GM10248 (cell line): ENCODE results near the gene NRG2.

Source experiments
- CTCF ChIA-PET: fragments of 300-600 bp; sonication (Branson Sonifier 250); formaldehyde crosslinking; extraction: SDS; loops from one replicate; lab custom pipeline; 2021; ENCODE audit warnings: antibody characterized with exemption; lab: Yijun Ruan, JAX
- POLR2A ChIA-PET: fragments of 350-650 bp; sonication (Branson Sonifier 250); formaldehyde crosslinking; extraction: SDS; loops from one replicate; lab custom pipeline; 2020; ENCODE audit warnings: antibody characterized with exemption; lab: Yijun Ruan, JAX
- DNase-seq: peaks from one replicate; pipeline ENCODE4 v3.0.0; 2012; ENCODE audit errors: extremely low spot score
- TF ChIP-seq, protein P1 (sequence below): IDR thresholded peaks from 2 replicates; pipeline ENCODE4 v1.5.1; 2012; ENCODE audit warnings: mild to moderate bottlenecking, low read depth; ENCODE audit errors: extremely low read depth, missing control alignments, control extremely low read depth

Gene NRG2

DNA sequence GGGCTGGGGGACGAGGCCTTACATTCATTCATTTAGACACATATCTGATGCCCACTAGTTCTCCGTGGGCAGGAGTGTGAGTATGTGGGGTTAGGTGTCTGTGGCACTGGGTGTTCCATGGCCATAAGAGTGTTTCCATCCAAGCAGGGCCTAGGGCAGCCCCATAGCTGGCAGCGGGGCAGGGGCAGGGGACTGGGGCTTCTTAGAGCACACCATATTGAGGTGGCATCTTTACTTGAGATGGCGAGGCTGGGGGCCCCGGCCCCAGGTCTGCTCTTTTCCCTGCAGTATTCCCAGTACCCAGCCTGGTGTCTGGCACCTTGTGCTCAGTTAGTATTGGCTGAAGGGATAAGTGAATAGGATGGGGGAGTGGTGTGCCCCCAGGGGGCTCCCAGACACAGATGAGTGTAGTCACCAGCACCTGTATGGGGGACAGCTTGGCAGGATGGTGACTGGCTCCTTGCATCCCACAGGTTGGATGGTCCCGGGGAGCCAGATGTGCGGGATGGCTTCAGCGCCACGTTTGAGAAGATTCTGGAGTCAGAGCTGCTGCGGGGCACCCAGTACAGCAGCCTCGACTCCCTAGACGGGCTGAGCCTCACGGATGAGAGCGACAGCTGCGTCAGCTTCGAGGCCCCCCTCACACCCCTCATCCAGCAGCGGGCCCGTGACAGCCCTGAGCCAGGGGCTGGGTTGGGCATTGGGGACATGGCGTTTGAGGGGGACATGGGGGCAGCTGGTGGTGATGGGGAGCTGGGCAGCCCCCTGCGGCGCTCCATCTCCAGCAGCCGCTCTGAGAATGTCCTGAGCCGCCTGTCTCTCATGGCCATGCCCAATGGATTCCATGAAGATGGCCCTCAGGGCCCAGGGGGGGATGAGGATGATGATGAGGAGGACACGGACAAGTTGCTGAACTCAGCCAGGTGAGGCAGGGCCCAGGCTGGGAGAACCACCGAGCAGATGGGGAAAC, 230.0 kb downstream of the NRG2 start:
- CTCF ChIA-PET = interaction anchor here (1.0 to 2.7 kb wide), 5 partner anchors 15 to 156 kb away, joined by 3 to 10 read pairs (median 6); no protein-coding TSS in a partner anchor
- no peak for DNase-seq
- TF ChIP-seq, protein P1, sequence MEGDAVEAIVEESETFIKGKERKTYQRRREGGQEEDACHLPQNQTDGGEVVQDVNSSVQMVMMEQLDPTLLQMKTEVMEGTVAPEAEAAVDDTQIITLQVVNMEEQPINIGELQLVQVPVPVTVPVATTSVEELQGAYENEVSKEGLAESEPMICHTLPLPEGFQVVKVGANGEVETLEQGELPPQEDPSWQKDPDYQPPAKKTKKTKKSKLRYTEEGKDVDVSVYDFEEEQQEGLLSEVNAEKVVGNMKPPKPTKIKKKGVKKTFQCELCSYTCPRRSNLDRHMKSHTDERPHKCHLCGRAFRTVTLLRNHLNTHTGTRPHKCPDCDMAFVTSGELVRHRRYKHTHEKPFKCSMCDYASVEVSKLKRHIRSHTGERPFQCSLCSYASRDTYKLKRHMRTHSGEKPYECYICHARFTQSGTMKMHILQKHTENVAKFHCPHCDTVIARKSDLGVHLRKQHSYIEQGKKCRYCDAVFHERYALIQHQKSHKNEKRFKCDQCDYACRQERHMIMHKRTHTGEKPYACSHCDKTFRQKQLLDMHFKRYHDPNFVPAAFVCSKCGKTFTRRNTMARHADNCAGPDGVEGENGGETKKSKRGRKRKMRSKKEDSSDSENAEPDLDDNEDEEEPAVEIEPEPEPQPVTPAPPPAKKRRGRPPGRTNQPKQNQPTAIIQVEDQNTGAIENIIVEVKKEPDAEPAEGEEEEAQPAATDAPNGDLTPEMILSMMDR = no peak
- POLR2A ChIA-PET = no interaction called here

DNA sequence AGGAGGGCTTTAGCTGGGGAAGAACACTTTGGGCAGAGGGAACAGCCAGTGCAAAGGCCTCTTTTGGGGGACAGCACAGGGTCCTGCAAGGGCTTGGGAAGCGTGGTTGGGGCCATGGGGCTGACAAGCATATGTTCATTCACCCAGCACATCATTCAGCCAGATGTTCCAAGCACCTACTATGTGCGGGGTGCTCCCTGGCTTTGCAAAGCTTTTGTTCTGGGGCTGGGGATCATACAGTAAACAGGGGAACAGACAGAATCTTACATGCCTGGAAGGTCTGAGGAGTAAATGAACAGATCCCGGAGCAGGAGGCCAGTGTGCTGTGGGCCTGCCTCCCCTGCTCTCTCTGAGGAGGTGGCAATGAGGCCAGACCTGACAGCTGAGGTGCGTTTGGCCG, 230.8 kb downstream of the NRG2 start:
- ChIA-PET POLR2A (no interaction called here), CTCF (interaction anchor here (1.1 to 2.7 kb wide), 5 partner anchors 15 to 157 kb away, joined by 3 to 10 read pairs (median 6); no protein-coding TSS in a partner anchor)

DNA sequence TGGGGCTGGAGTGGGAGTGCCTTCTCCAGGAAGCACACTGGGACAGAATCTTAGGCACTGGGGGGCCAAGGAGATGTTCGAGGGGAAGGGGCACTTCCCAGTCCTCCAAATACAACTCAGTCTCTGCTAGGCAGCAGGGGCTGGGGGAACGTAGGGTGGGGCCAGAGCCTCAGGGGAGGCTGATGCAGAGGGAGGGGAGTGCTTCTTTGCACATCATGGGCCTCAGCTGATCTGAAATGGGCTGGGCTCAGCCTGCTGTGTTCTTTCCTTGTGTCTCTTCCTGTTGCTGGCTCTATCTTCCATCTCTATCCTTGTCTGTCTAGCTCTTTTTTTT, 231.9 kb downstream of the NRG2 start:
- TF ChIP-seq, protein P1 = no peak
- no peak for DNase-seq
- ChIA-PET CTCF (interaction anchor here (1.1 to 2.4 kb wide), 6 partner anchors 14 to 157 kb away, joined by 3 to 8 read pairs (median 6); no protein-coding TSS in a partner anchor), POLR2A (no interaction called here)

More for the DNA sequence above, 230.8 kb downstream of the NRG2 start:
- TF ChIP-seq, protein P1 = no peak
- no peak for DNase-seq

DNA sequence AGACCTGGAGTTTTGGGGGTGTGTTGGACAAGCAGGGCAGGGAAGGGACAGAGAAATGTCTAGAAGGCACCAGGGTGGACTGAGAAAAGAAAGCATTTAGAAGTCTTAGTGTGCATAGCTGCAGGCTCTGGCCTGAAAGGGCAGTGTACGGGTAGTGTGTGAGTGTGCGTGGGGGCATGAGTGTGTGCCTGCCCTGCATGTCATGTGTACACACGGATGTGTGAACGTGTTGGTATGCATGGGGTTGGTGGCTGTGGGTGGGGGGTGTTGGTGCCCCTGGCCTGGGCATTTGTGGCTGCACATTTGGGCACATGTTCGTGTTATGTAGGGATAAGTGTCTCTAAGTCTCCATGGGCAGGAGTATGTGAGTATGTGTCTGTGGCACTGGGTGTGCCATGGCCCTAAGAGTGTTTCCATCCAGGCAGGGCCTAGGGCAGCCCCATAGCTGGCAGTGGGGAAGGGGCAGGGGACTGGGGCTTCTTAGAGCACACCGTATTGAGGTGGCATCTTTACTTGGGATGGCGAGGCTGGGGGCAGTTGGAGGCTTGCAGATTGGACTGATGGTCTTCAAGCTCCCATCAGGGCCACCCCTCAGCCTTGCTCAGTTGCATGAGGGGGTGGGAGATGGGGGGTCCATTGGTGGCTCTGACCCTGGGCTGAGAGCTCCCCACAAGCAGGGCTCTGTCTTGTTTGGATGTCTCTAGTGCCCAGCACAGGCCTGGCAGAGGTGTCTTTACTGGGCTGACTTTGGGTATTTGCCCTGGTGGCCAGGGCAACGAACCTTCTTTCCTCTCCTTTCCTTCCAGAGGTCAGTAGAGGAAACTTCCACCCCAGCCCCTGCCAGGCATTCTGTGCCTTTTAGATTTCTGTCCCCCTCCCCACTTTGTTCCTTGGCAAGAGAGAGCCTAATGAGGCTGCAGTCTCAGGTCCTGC, 232.5 kb downstream of the NRG2 start:
- TF ChIP-seq, protein P1 = no peak

DNA sequence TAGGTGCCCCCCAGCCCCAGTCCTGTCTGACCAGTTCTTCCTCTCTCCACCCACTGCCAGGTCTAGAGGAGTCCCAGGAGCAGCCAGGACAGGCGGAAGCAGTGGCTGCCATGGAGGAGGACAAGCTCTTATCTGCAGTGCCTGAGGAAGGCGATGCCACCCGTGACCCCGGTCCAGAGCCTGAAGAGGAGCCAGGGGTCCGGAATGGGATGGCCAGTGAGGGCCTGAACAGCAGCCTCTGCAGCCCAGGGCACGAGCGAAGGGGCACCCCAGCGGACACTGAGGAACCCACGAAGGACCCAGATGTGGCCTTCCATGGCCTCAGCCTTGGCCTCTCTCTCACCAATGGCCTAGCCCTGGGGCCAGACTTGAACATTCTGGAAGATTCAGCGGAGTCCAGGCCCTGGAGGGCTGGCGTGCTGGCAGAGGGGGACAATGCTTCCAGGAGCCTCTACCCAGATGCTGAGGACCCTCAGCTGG, 233.7 kb downstream of the NRG2 start:
- CTCF ChIA-PET = interaction anchor here (0.7 to 2.4 kb wide), 3 partner anchors 22 to 159 kb away, joined by 3 to 6 read pairs (median 4); no protein-coding TSS in a partner anchor

More for the DNA sequence above, 232.5 kb downstream of the NRG2 start:
- ChIA-PET CTCF (interaction anchor here (1.1 to 2.4 kb wide), 5 partner anchors 13 to 158 kb away, joined by 3 to 8 read pairs (median 4); no protein-coding TSS in a partner anchor), POLR2A (no interaction called here)
- no peak for DNase-seq

More for the DNA sequence above, 233.7 kb downstream of the NRG2 start:
- TF ChIP-seq, protein P1 = no peak
- no peak for DNase-seq
- POLR2A ChIA-PET = no interaction called here
